Upper lobe of left lung (tissue), 4 donors: ENCODE measurements around the gene GRIA3.

Source experiments
- EP300 ChIP-seq, 4 donors: sonication (generic); formaldehyde crosslinking; IDR thresholded peaks; one replicate each; pipeline ENCODE4 v1.5.1; 2017; ENCODE audit warnings: antibody characterized with exemption in 4 of 4, control low read depth in 2 of 4
- POLR2A ChIP-seq, 4 donors: fragments of 450-650 bp; IDR thresholded peaks; one replicate each; pipeline ENCODE4 v1.5.1; 2016 to 2017; ENCODE audit warnings: antibody characterized with exemption in 4 of 4, mild to moderate bottlenecking in 2 of 4
- POLR2AphosphoS5 ChIP-seq, 2 donors: sonication (generic); formaldehyde crosslinking; IDR thresholded peaks; one replicate each; pipeline ENCODE4 v1.5.1; 2017; ENCODE audit warnings: antibody characterized with exemption in 2 of 2
- TF ChIP-seq, protein P1 (sequence below), 6 experiments: fragments of 450-650 bp in 4 of 6; fragments of 200-600 bp in 2 of 6; sonication (generic) in 2 of 6; IDR thresholded peaks; one replicate each; pipeline ENCODE4 v1.5.1; 2016 to 2019; ENCODE audit warnings: antibody characterized with exemption in 6 of 6

DNA sequence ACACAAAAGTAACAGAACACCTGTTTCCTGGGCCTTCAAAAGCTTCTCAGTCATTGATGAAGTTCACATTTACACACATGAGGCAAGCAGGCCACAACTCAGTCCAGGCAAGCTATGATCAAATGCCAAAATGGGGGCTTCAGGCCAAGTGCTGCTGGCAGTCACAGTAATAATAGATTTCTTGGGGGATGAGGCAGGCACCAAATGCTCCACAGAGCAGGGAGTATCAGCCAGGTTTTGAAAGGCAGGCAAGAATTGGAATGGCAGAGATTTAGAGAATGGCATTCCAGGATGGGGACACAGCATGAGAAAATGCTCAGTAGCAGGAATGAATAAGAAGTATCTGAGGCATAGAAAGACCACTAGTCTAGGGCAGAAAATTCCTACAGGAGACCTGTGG, 52.8 kb downstream of the GRIA3 start:
- TF ChIP-seq EP300 (IDR thresholded peaks at IDR 0.05), result no peak
- TF ChIP-seq, protein P1, sequence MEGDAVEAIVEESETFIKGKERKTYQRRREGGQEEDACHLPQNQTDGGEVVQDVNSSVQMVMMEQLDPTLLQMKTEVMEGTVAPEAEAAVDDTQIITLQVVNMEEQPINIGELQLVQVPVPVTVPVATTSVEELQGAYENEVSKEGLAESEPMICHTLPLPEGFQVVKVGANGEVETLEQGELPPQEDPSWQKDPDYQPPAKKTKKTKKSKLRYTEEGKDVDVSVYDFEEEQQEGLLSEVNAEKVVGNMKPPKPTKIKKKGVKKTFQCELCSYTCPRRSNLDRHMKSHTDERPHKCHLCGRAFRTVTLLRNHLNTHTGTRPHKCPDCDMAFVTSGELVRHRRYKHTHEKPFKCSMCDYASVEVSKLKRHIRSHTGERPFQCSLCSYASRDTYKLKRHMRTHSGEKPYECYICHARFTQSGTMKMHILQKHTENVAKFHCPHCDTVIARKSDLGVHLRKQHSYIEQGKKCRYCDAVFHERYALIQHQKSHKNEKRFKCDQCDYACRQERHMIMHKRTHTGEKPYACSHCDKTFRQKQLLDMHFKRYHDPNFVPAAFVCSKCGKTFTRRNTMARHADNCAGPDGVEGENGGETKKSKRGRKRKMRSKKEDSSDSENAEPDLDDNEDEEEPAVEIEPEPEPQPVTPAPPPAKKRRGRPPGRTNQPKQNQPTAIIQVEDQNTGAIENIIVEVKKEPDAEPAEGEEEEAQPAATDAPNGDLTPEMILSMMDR (IDR thresholded peaks at IDR 0.05), result no peak
- no peak for TF ChIP-seq POLR2A (IDR thresholded peaks at IDR 0.05)
- no peak for TF ChIP-seq POLR2AphosphoS5 (IDR thresholded peaks at IDR 0.05)
